ENCODE results near the gene COCH. TPM values are rescaled to one million over a fixed set of nuclear protein-coding genes. Genes with fewer than 3 reads are reported as not detected.

COCH gene
- total RNA-seq, 4 donors from 2014 or later = 3.8 to 9.6 (median 5.1) TPM

DNA sequence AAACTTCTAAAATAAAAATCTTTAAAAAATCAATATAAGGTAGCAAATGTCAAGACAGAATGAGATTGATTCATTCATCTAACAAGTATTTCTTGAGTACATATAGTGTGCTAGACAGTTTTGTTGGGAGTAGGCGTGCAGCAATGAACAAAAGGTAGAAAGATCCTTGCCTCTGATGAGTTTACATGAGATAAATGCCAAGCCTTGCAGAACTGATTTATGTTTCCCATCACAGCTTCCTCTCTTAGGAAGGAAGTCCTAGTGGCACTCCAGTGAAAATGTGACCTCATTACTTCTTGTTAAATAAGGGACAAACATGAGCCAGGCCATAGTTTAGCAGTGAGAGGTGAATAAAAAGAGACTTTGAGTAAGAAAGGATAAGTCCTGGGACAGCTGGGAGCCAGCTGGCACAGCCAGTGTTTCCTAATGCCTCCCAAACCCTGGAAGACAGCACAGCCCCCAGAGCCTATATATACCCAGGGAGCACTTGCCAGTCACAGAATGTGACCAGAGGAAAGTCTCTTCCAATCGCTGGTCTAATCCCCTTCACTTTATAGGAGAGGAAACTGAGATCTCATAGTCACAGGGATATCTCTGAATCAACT lies 4.7 kb upstream of the COCH start:
- 66 to 80% methylated on average over 2 of the region's 2 CpGs for WGBS, 2 donors
- TF ChIP-seq, protein P1, sequence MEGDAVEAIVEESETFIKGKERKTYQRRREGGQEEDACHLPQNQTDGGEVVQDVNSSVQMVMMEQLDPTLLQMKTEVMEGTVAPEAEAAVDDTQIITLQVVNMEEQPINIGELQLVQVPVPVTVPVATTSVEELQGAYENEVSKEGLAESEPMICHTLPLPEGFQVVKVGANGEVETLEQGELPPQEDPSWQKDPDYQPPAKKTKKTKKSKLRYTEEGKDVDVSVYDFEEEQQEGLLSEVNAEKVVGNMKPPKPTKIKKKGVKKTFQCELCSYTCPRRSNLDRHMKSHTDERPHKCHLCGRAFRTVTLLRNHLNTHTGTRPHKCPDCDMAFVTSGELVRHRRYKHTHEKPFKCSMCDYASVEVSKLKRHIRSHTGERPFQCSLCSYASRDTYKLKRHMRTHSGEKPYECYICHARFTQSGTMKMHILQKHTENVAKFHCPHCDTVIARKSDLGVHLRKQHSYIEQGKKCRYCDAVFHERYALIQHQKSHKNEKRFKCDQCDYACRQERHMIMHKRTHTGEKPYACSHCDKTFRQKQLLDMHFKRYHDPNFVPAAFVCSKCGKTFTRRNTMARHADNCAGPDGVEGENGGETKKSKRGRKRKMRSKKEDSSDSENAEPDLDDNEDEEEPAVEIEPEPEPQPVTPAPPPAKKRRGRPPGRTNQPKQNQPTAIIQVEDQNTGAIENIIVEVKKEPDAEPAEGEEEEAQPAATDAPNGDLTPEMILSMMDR (IDR thresholded peaks at IDR 0.05) = no peak
- no peak for TF ChIP-seq POLR2A (IDR thresholded peaks at IDR 0.05)

DNA sequence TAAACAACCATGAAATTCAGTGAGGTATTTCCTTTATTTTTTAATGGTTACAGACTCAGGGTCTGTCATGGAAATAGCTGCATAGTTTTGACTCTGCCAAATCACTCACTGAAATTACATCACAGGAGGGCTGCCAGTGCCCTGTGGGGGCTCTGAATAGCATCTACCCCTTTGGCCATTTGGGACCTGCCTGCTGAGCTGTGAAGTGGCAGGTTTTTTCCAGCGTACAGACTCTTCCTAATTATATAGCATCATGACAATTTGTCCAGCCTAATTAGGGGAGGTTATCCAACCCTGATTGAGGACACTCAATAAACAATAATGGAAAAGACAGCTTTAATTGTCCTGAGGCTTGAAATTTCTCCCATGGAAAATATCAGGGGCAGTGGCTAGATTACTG lies 1.8 kb upstream of the COCH start:
- intact Hi-C loops (cut with DNase I; ENCODE audit: low total_unique reads) = no loop called here
- DNase-seq (ENCODE audit: low spot score in 2 of 2) = no peak
- TF ChIP-seq, protein P1 (IDR thresholded peaks at IDR 0.05) = no peak
- no peak for TF ChIP-seq POLR2A (IDR thresholded peaks at IDR 0.05)
- no peak overlapping the region for H3K4me3 ChIP-seq (ENCODE audit: low read depth, poor library complexity, severe bottlenecking)
- 88 to 90% methylated on average over 1 of the region's 1 CpG for WGBS, 2 donors

More for the DNA sequence above, 4.7 kb upstream of the COCH start:
- no peak overlapping the region for H3K4me3 ChIP-seq (ENCODE audit: low read depth, poor library complexity, severe bottlenecking)
- DNase-seq (ENCODE audit: low spot score in 2 of 2) = no peak
- intact Hi-C loops (cut with DNase I; ENCODE audit: low total_unique reads) = no loop called here

DNA sequence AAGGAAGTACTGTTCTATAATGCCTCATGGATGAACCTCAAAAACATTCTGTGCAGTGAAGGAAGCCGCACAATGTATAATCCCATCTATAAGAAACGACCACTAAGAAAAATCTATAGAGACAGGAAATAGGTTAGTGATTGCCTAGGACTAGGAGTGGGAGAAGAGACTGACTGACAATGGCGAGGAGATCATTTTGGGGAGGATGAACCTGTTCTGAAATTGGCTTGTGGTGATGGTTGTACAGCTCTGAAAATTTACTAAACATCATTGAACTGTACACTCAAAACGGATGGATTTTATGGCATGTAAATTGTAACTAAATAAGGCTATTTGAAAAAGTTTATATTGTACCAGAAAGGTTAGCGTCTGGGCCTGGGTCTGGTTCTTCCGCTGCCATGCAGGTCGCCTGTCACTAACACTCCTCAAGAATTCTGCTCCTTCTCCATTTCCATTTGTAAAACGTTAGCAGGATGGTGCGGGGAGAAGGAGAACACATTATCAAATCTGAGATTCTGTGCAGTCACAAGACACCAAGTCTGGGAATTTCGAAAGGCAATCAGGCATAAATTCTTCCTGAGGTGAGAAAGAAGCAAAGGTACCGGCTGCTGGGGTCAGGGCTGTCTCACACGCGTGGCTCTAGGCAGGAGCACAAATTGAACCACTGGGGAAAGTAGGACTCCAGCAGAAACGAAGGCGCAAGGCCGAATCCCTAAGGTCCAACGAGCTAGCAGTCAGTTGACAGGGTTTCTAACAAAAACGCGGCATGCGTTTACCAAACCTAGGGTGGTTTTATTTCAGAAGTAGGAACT lies 845 bp upstream of the COCH start:
- no peak overlapping the region for H3K4me3 ChIP-seq (ENCODE audit: low read depth, poor library complexity, severe bottlenecking)

DNA sequence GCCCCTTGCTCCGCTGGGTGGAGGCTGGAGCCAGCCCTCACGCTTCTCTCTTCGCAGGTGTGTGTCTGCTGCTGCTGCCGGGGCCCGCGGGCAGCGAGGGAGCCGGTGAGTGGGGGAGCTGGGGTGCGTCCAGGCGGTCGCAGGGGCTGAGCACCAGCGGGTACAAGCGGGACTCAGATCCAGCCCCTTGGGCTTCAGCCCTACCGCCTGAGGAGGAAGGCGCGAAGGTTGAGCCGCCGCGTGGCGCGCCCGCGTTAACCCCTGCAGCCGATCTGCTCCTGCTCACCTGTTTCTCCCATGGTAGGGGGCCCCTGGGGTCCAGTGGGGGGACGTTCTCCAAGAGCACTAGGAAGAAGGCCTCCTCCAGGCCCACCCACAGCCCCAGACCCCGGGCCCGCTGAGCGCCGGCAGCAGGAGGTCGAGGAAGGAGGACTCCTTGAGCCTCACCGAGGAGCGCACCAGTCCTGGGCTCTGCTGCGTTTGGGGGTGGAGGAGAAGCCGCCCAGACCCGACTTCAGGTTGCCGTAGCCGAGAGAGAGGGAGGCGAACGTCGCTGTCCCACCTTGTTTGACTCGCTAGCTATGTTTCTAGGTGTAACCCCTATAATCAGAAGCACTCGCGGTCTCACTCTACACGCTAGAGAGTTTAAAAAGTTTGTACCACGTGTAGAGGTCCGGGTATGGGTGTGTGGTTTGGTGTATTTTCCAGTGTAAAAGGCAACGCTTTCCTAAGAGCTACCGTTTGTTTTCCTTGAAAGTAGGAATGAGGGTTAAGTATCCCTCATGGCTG lies 834 bp downstream of the COCH start:
- intact Hi-C loops (cut with DNase I; ENCODE audit: low total_unique reads) = no loop called here
- peak overlapping the region; percentile 18 for H3K4me3 ChIP-seq (ENCODE audit: low read depth, poor library complexity, severe bottlenecking)
- no peak for TF ChIP-seq POLR2A (IDR thresholded peaks at IDR 0.05)
- TF ChIP-seq, protein P1 (IDR thresholded peaks at IDR 0.05) = no peak
- WGBS, 2 donors = 4% methylated on average over 33 to 45 of the region's 48 CpGs
- DNase-seq (ENCODE audit: low spot score in 2 of 2) = no peak

More for the DNA sequence above, 845 bp upstream of the COCH start:
- intact Hi-C loops (cut with DNase I; ENCODE audit: low total_unique reads) = no loop called here
- no peak for DNase-seq (ENCODE audit: low spot score in 2 of 2)
- WGBS, 2 donors = 78 to 83% methylated on average over 20 of the region's 20 CpGs
- TF ChIP-seq, protein P1 (IDR thresholded peaks at IDR 0.05) = no peak
- TF ChIP-seq POLR2A (IDR thresholded peaks at IDR 0.05) = no peak

DNA sequence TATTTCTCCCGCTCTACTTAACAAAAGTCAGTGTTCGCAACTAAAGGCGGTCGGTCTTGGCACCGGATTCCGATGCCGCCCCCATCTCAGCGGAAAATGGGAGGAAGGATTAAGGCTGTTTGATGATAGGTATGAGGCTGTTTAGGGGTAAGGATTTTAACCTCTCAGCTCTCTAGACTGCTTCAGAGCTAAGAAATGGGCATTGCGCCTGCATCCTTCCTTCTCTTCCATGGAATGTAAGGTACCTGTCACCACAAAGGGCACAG lies 1.4 kb downstream of the COCH start:
- H3K4me3 ChIP-seq (ENCODE audit: low read depth, poor library complexity, severe bottlenecking) = no peak overlapping the region

More for the DNA sequence above, 1.4 kb downstream of the COCH start:
- DNase-seq (ENCODE audit: low spot score in 2 of 2) = no peak
- intact Hi-C loops (cut with DNase I; ENCODE audit: low total_unique reads) = no loop called here
- WGBS, 2 donors = 21 to 25% methylated on average over 9 of the region's 9 CpGs
- no peak for TF ChIP-seq POLR2A (IDR thresholded peaks at IDR 0.05)
- TF ChIP-seq, protein P1 (IDR thresholded peaks at IDR 0.05) = no peak

Data from lower leg skin (tissue), 4 donors.